CD4-positive, alpha-beta T cell treated with Interleukin-21 for 1 hour (primary cell): ENCODE measurements around the gene SUB1.
A peak's percentile ranks its signal among the peaks of the same experiment; 100 is the strongest.
"Not testable (repeated sequence)": the region's sequence is repeated elsewhere in the genome, so short reads cannot be mapped to it uniquely, and the experiment has no call there.

Experiments used
- DNase-seq: peaks from one replicate; pipeline ENCODE4 v3.0.0-alpha.2; 2020

Gene SUB1

GRCh38 chr5:32585446-32586275, at the start of gene SUB1:
Gene SUB1 (plus strand): TSS chr5:32585557. CDS start chr5:32588513, 2,956 bp downstream.
- peak; percentile 94 for DNase-seq

GRCh38 chr5:32536246-32536645, 49.1 kb upstream of the SUB1 start:
- DNase-seq, result no peak

GRCh38 chr5:32537437-32538029, 47.8 kb upstream of the SUB1 start:
- peak; percentile 19 for DNase-seq

- peak; percentile 60 for DNase-seq
These were observed 47.3 kb upstream of the SUB1 start for GRCh38 chr5:32538031-32538547.

GRCh38 chr5:32539981-32540845, 45.1 kb upstream of the SUB1 start:
- no peak for DNase-seq

GRCh38 chr5:32541241-32541640, 44.1 kb upstream of the SUB1 start:
- DNase-seq, result no peak

GRCh38 chr5:32542216-32543059, 42.9 kb upstream of the SUB1 start:
- peak; percentile 31 for DNase-seq

- no peak for DNase-seq
These were observed 42.1 kb upstream of the SUB1 start for GRCh38 chr5:32543291-32543690.

GRCh38 chr5:32545102-32545800, 40.1 kb upstream of the SUB1 start:
- no peak for DNase-seq

- no peak for DNase-seq
These were observed 34.2 kb upstream of the SUB1 start for GRCh38 chr5:32551194-32551593.

- DNase-seq, result no peak
These were observed 33.5 kb upstream of the SUB1 start for GRCh38 chr5:32551865-32552264.

- not testable (repeated sequence) for DNase-seq
These were observed 32.9 kb upstream of the SUB1 start for GRCh38 chr5:32552491-32552890.

- no peak for DNase-seq
These were observed 32.4 kb upstream of the SUB1 start for GRCh38 chr5:32552936-32553335.

- not testable (repeated sequence) for DNase-seq
These were observed 31.1 kb upstream of the SUB1 start for GRCh38 chr5:32554181-32554780.

GRCh38 chr5:32556543-32556942, 28.8 kb upstream of the SUB1 start:
- DNase-seq, result not testable (repeated sequence)

- DNase-seq, result no peak
These were observed 25.9 kb upstream of the SUB1 start for GRCh38 chr5:32559411-32559810.

- DNase-seq, result no peak
These were observed 25.4 kb upstream of the SUB1 start for GRCh38 chr5:32559921-32560320.

GRCh38 chr5:32562056-32562455, 23.3 kb upstream of the SUB1 start:
- no peak for DNase-seq

- DNase-seq, result no peak
These were observed 22.5 kb upstream of the SUB1 start for GRCh38 chr5:32562843-32563242.

GRCh38 chr5:32563614-32564013, 21.7 kb upstream of the SUB1 start:
- no peak for DNase-seq

- no peak for DNase-seq
These were observed 20.2 kb upstream of the SUB1 start for GRCh38 chr5:32565145-32565544.
